Activated T-cell treated with anti-CD3 and anti-CD28 coated beads, Interleukin-2, amount 50 U/mL, for 24 hours (primary cell): ENCODE results near the gene CASP3.
"Not testable (repeated sequence)": the region's sequence is repeated elsewhere in the genome, so short reads cannot be mapped to it uniquely, and the experiment has no call there.

ENCODE experiments used
- DNase-seq: peaks from one replicate; pipeline ENCODE4 v3.0.0-alpha.2; 2020
- H3K27ac Mint-ChIP-seq: 2 replicates; pipeline ENCODE4 v1.8.0; 2020; ENCODE audit warnings: mild to moderate bottlenecking, mixed read lengths
- H3K27me3 Mint-ChIP-seq: 2 replicates; pipeline ENCODE4 v1.8.0; 2020; ENCODE audit warnings: mixed read lengths
- H3K36me3 Mint-ChIP-seq: 2 replicates; pipeline ENCODE4 v1.8.0; 2020; ENCODE audit warnings: low read depth, mixed read lengths
- H3K4me1 Mint-ChIP-seq: 2 replicates; pipeline ENCODE4 v1.8.0; 2020; ENCODE audit warnings: low read depth, mixed read lengths
- H3K4me3 Mint-ChIP-seq: 2 replicates; pipeline ENCODE4 v1.8.0; 2020; ENCODE audit warnings: mild to moderate bottlenecking, moderate library complexity, mixed read lengths
- H3K9me3 Mint-ChIP-seq: 2 replicates; pipeline ENCODE4 v1.8.0; 2020; ENCODE audit warnings: mixed read lengths

The CASP3 gene

DNA sequence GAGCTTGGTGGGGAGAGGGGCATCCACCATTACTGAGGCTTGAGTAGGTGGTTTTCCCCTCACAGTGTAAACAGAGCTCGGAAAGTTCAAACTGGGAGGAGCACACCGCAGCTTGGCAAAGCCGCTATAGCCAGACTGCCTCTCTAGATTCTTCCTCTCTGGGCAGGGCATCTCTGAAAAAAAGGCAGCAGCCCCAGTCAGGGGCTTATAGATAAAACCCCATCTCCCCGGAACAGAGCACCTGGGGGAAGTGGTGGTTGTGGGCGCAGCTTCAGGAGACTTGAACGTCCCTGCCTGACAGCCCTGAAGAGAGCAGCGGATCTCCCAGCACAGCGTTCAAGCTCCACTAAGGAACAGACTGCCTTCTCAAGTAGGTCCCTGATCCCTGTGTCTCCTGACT is 48.3 kb downstream of the CASP3 start:
- Mint-ChIP-seq H3K27me3 (peaks cover 25% of the 10 kb centered on the region), H3K9me3 (peaks cover 18% of the 10 kb centered on the region), H3K4me1 (peaks cover 14% of the 10 kb centered on the region)
- H3K4me3 Mint-ChIP-seq, H3K36me3 Mint-ChIP-seq, H3K27ac Mint-ChIP-seq, DNase-seq: not testable (repeated sequence)

DNA sequence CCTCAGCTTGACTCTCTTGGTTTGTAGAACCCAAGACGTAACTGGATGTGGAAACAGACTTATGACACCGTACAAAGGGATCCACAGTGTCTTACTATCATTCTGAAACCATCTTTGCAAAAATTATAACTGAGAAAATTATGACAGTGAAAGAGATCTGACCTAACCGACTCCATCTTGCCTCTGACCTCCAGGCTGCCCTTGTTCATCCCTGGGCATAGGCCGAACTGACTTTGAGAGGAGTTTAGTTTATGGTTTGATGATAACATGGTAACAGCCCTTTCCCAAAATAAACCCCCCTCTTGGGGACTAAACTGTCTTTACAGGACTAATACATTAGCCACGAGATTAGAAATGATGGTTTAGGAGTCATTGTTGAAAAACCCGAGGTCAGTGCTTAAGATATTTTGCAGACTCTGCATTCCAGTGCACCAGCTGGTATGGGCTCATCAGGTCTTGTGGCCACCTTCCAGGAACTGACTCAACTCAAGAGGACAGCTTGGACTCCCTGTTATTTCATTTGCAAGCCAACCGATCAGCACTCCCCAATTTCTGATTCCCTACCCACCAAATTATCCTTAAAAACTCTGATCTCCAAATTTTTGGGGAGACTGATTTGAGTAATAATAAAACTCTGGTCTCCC is 49.6 kb downstream of the CASP3 start:
- no peak for DNase-seq
- peaks cover 2% of the 10 kb centered on the region for H3K36me3 Mint-ChIP-seq
- H3K27me3 Mint-ChIP-seq = peaks cover 25% of the 10 kb centered on the region
- H3K4me1 Mint-ChIP-seq = peaks cover 14% of the 10 kb centered on the region
- no peak overlapping the region for H3K4me3 Mint-ChIP-seq
- no peak overlapping the region for H3K27ac Mint-ChIP-seq
- peaks cover 11% of the 10 kb centered on the region for H3K9me3 Mint-ChIP-seq

DNA sequence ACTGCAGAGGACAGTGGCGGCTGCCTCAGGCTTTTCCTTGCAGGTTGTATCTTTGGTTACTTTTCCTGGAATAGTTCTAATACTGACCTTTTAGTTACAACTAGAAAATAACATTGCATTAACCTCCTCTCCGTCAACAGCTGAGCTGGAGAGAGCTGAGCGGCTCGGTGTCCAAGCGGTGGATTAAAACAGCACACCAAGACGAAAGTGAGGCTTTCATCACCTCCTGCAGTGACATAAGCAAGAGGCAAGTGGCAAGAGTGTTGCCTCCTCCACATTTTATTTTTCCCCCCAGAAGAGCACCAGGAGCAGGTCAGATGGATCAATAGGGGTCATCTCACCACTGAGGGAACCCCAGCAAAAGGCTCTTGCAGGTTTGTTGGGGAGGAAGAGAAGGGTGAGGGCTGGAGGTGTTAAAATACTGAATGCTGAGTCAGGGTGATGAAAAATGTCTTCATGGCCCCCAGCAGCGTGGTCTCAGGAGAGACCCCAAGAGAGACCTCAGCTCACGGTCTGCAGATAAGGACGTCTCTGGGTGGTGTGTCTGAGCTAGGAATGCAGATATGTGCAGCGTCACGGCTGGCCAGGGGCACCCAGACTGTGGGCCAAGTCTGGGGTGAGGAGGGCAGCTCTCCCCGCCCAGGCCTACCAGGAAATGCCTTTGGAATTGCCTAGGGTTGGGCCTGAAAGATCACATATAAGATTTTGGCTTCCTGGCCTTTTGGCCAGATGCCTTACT is 50.3 kb downstream of the CASP3 start:
- peaks cover 14% of the 10 kb centered on the region for H3K4me1 Mint-ChIP-seq
- H3K4me3 Mint-ChIP-seq = no peak overlapping the region
- H3K27ac Mint-ChIP-seq = no peak overlapping the region
- H3K27me3 Mint-ChIP-seq = peaks cover 25% of the 10 kb centered on the region
- H3K9me3 Mint-ChIP-seq = peaks cover 7% of the 10 kb centered on the region
- no peak for DNase-seq
- peaks cover 2% of the 10 kb centered on the region for H3K36me3 Mint-ChIP-seq

GRCh38 chr4:184596617-184597185 is 52.5 kb downstream of the CASP3 start:
- Mint-ChIP-seq H3K36me3 (no peaks in the 10 kb centered on the region), H3K4me1 (peaks cover 14% of the 10 kb centered on the region), H3K27me3 (peaks cover 25% of the 10 kb centered on the region), H3K9me3 (no peaks in the 10 kb centered on the region), H3K27ac (no peak overlapping the region), H3K4me3 (no peak overlapping the region)
- DNase-seq = no peak

- Mint-ChIP-seq H3K27ac (no peak overlapping the region), H3K4me3 (no peak overlapping the region), H3K36me3 (no peaks in the 10 kb centered on the region), H3K27me3 (peaks cover 21% of the 10 kb centered on the region), H3K4me1 (peaks cover 11% of the 10 kb centered on the region), H3K9me3 (no peaks in the 10 kb centered on the region)
- no peak for DNase-seq
Measured at GRCh38 chr4:184596044-184596616, 53.1 kb downstream of the CASP3 start.

- H3K27me3 Mint-ChIP-seq = peaks cover 17% of the 10 kb centered on the region
- H3K4me3 Mint-ChIP-seq = no peak overlapping the region
- H3K4me1 Mint-ChIP-seq = peaks cover 6% of the 10 kb centered on the region
- DNase-seq = no peak
- H3K9me3 Mint-ChIP-seq = no peaks in the 10 kb centered on the region
- no peak overlapping the region for H3K27ac Mint-ChIP-seq
- H3K36me3 Mint-ChIP-seq = no peaks in the 10 kb centered on the region
Measured at GRCh38 chr4:184595430-184595829, 53.8 kb downstream of the CASP3 start.

DNA sequence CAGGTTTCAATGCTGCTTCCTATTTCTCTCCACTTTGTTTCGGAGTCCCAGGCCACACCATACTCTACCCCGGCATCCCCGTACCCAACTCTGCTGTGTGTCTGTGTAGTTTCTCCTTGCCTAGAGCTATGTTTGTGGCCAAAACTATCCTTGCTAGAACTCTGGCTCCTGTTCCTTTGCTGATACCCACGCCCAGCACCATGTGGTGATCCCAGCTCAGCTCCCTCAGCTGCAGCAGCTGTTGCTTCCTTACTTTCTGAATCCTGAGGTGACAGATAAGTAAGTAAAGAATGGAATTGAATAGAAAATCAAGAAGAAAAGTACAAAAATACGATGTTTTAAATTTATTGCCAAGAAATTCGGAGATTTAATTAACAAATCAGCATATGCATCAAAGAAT is 55.8 kb downstream of the CASP3 start:
- no peak for DNase-seq
- H3K4me3 Mint-ChIP-seq = no peak overlapping the region
- no peak overlapping the region for H3K27ac Mint-ChIP-seq
- peaks cover 4% of the 10 kb centered on the region for H3K27me3 Mint-ChIP-seq
- no peaks in the 10 kb centered on the region for H3K9me3 Mint-ChIP-seq
- H3K4me1 Mint-ChIP-seq = no peaks in the 10 kb centered on the region
- H3K36me3 Mint-ChIP-seq = no peaks in the 10 kb centered on the region

- H3K27me3 Mint-ChIP-seq, DNase-seq, H3K4me3 Mint-ChIP-seq, H3K9me3 Mint-ChIP-seq, H3K27ac Mint-ChIP-seq, H3K36me3 Mint-ChIP-seq, H3K4me1 Mint-ChIP-seq: not testable (repeated sequence)
Measured at GRCh38 chr4:184591747-184592270, 57.4 kb downstream of the CASP3 start.

DNA sequence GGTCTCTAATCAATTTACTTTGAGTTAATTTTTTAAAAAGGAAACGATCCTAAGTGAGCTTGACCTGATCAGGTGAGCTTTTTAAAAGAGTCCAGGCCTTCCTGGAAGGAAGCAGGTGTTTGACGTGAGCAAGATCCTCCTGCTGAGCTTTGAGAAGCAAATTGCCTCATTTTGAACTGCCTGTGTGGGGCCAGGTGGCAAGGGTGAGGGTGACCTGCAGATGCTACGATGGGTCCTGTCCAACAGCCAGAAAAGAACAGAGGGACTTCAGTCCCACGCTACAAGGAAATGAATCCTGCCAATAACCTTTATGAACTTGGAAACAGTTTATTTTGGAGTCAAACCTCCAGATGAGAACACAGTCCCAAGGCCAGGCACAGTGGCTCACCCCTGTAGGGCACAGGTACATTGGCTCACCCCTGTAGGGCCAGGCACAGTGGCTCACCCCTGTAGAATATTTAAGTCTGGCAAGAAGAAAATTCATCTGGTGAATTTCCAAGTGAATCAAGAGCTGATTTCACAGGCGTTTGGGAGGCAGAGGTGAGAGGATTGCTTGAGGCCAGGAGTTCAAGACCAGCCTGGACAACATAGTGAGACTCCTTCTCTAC is 58.1 kb downstream of the CASP3 start:
- Mint-ChIP-seq H3K27me3 (no peaks in the 10 kb centered on the region), H3K4me3 (no peak overlapping the region), H3K36me3 (no peaks in the 10 kb centered on the region), H3K9me3 (no peaks in the 10 kb centered on the region), H3K4me1 (no peaks in the 10 kb centered on the region), H3K27ac (no peak overlapping the region)
- no peak for DNase-seq

DNA sequence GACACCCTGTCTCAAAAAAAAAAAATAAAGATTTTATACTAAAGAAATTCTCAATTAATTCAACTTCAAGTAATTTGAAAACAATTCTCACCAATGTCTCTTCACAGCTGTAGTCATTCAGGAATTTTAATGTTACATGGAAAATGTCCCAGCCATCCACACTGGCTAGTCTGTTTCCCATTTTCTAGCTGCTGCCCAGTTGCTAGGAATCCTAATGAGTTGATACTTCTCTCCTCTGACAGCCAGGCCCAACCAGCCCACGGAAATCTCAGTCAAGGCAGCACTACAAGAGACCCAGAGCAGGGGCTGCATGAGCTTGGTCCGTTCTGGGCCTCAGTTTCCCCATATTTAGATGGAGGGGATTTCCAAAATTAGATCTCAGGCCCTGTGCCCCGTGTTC is 59.1 kb downstream of the CASP3 start:
- no peak for DNase-seq
- Mint-ChIP-seq H3K27me3 (no peaks in the 10 kb centered on the region), H3K36me3 (no peaks in the 10 kb centered on the region), H3K27ac (no peak overlapping the region), H3K4me1 (peaks cover 4% of the 10 kb centered on the region), H3K4me3 (no peak overlapping the region), H3K9me3 (no peaks in the 10 kb centered on the region)

DNA sequence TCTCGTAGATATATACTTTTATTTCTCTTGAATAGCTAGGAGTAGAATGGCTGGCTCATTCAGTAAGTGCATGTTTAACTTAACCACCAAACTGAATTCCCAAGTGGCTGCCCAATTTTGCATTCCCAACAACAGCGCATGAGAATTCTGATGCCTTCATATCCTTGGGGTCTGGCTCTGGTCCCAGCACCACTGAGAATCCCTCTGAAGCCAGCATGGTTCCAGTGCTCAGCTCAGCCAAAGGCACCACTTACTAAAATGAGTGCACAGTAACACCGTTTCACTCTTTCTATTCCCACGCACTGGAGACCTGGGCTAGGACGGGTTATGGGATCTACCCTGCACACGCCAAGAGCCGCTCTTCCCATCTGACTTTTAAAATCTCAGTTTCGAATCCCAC is 60.4 kb downstream of the CASP3 start:
- peaks cover 15% of the 10 kb centered on the region for H3K4me1 Mint-ChIP-seq
- no peaks in the 10 kb centered on the region for H3K9me3 Mint-ChIP-seq
- H3K27me3 Mint-ChIP-seq = no peaks in the 10 kb centered on the region
- H3K4me3 Mint-ChIP-seq = no peak overlapping the region
- no peak overlapping the region for H3K27ac Mint-ChIP-seq
- no peaks in the 10 kb centered on the region for H3K36me3 Mint-ChIP-seq
- no peak for DNase-seq

GRCh38 chr4:184587701-184588100 is 61.5 kb downstream of the CASP3 start:
- H3K9me3 Mint-ChIP-seq = no peaks in the 10 kb centered on the region

DNA sequence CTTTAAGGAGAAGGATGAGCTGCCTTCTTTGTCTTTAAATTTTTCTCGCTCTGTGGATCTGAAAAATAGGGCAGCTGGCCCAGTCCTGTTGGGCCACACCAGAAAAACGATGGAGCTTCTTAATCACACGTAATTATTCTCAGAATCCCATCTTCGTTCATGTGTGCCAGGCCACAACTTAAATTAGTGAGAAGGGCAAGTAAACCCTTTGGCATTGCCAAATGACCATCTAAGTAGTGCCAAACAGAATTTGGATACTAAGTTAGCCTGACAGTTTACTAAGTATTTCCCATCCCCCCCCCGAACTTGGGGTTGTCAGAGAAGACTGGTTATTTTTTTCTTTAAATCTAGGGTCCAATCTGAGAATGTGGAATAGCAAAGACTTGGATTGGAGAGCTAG is 62.0 kb downstream of the CASP3 start:
- no peaks in the 10 kb centered on the region for H3K27me3 Mint-ChIP-seq
- no peak overlapping the region for H3K4me3 Mint-ChIP-seq
- H3K27ac Mint-ChIP-seq = no peak overlapping the region
- H3K36me3 Mint-ChIP-seq = no peaks in the 10 kb centered on the region
- H3K9me3 Mint-ChIP-seq = no peaks in the 10 kb centered on the region
- no peak for DNase-seq
- peaks cover 25% of the 10 kb centered on the region for H3K4me1 Mint-ChIP-seq

More at GRCh38 chr4:184587701-184588100, 61.5 kb downstream of the CASP3 start:
- H3K27ac Mint-ChIP-seq = no peak overlapping the region
- H3K4me1 Mint-ChIP-seq = peaks cover 25% of the 10 kb centered on the region
- no peak overlapping the region for H3K4me3 Mint-ChIP-seq
- no peaks in the 10 kb centered on the region for H3K27me3 Mint-ChIP-seq
- no peaks in the 10 kb centered on the region for H3K36me3 Mint-ChIP-seq
- DNase-seq = no peak

GRCh38 chr4:184583738-184584502 is 65.3 kb downstream of the CASP3 start:
- DNase-seq = no peak
- Mint-ChIP-seq H3K9me3 (peaks cover 16% of the 10 kb centered on the region), H3K27ac (peak overlapping the region; percentile 51), H3K27me3 (no peaks in the 10 kb centered on the region), H3K36me3 (no peaks in the 10 kb centered on the region), H3K4me3 (no peak overlapping the region), H3K4me1 (peaks cover 25% of the 10 kb centered on the region)
